OCI-LY3 (cell line): Measurements from ENCODE around the gene C2orf68.
"Not testable (repeated sequence)": the region's sequence is repeated elsewhere in the genome, so short reads cannot be mapped to it uniquely, and the experiment has no call there.

Source experiments
- H2AFZ ChIP-seq: fragments of 200-600, 300-600 bp; shearing (Covaris generic); 2 replicates; pipeline ENCODE4 v1.6.0; 2014; ENCODE audit warnings: antibody characterized with exemption, low read depth, low read length
- H3K27ac ChIP-seq: fragments of 200-600, 300-600 bp; sonication (generic); 2 replicates; pipeline ENCODE4 v1.5.1; 2014; ENCODE audit warnings: mild to moderate bottlenecking, low read length, moderate library complexity, mixed read lengths
- H3K27me3 ChIP-seq: fragments of 200-600, 300-600 bp; sonication (generic); 2 replicates; pipeline ENCODE4 v1.6.1; 2014; ENCODE audit warnings: low read depth, low read length, mixed read lengths
- H3K36me3 ChIP-seq: fragments of 200-600, 300-600 bp; sonication (generic); replicated peaks from 2 replicates; pipeline ENCODE3; 2014; ENCODE audit warnings: low read depth, low read length, mixed read lengths
- H3K4me1 ChIP-seq: fragments of 300-600, 200-600 bp; sonication (generic); 2 replicates; pipeline ENCODE4 v1.6.1; 2014; ENCODE audit warnings: low read length, mixed read lengths
- H3K4me2 ChIP-seq: fragments of 200-600, 300-600 bp; sonication (generic); 2 replicates; pipeline ENCODE4 v1.6.1; 2014; ENCODE audit warnings: low read length, mixed read lengths
- H3K4me3 ChIP-seq: fragments of 300-600, 200-600 bp; sonication (generic); 2 replicates; pipeline ENCODE4 v1.5.1; 2014; ENCODE audit warnings: antibody characterized with exemption, mild to moderate bottlenecking, low read length, moderate library complexity
- H3K79me2 ChIP-seq: fragments of 300-600, 200-600 bp; shearing (Covaris generic); 2 replicates; pipeline ENCODE4 v1.6.1; 2014; ENCODE audit warnings: mild to moderate bottlenecking, low read length, mixed read lengths
- H3K9ac ChIP-seq: fragments of 300-600, 200-600 bp; shearing (Covaris generic); 2 replicates; pipeline ENCODE4 v1.6.0; 2014; ENCODE audit warnings: mild to moderate bottlenecking, low read length, moderate library complexity
- H3K9me3 ChIP-seq: fragments of 200-600, 300-600 bp; shearing (Covaris generic); 2 replicates; pipeline ENCODE4 v1.6.1; 2014; ENCODE audit warnings: low read length, mixed read lengths; ENCODE audit not compliant: insufficient read depth
- H4K20me1 ChIP-seq: fragments of 200-600, 300-600 bp; sonication (generic); 2 replicates; pipeline ENCODE4 v1.6.1; 2016; ENCODE audit warnings: low read length, mixed read lengths; ENCODE audit not compliant: insufficient read depth
- CTCF ChIP-seq: fragments of 200-600, 300-600 bp; sonication (generic); IDR thresholded peaks from 2 replicates; pipeline ENCODE4 v1.5.1; 2014; ENCODE audit warnings: antibody characterized with exemption, low read length, low read depth
- EZH2phosphoT487 ChIP-seq: fragments of 200-600 bp; shearing (Covaris generic); IDR thresholded peaks from 2 replicates; pipeline ENCODE4 v1.6.1; 2018; ENCODE audit warnings: antibody characterized with exemption, mixed run types, low read depth

C2orf68 gene

GRCh38 chr2:85611705-85612587, at the start of gene C2orf68:
Gene C2orf68, minus strand, starts transcription at chr2:85612066. Its CDS starts 82 bp downstream, at chr2:85611984.
- peaks cover 14% of the 10 kb centered on the region for H3K36me3 ChIP-seq
- peak within 1 kb of the TSS; percentile 53 for H2AFZ ChIP-seq
- H3K9ac ChIP-seq = peak within 1 kb of the TSS; percentile 61
- no peaks in the 10 kb centered on the region for H3K27me3 ChIP-seq
- 0 out of 2 replicates have a peak, but pooled peaks cover under 1% of the 10 kb centered on the region for H4K20me1 ChIP-seq
- H3K4me2 ChIP-seq = peak within 1 kb of the TSS; percentile 63
- peak within 1 kb of the TSS; percentile 36 for H3K27ac ChIP-seq
- H3K4me3 ChIP-seq = peak within 1 kb of the TSS; percentile 77
- peaks cover 24% of the 10 kb centered on the region for H3K79me2 ChIP-seq
- no peaks in the 10 kb centered on the region for H3K9me3 ChIP-seq
- TF ChIP-seq CTCF (no peak), EZH2phosphoT487 (no peak)
- H3K4me1 ChIP-seq = peaks cover 6% of the 10 kb centered on the region

- H3K27me3 ChIP-seq = no peaks in the 10 kb centered on the region
- H3K79me2 ChIP-seq = no peaks in the 10 kb centered on the region
- H4K20me1 ChIP-seq = no peaks in the 10 kb centered on the region
- no peaks in the 10 kb centered on the region for H3K9me3 ChIP-seq
- H2AFZ ChIP-seq = no peak overlapping the region
- TF ChIP-seq CTCF (no peak), EZH2phosphoT487 (no peak)
- H3K4me1 ChIP-seq = no peaks in the 10 kb centered on the region
- no peaks in the 10 kb centered on the region for H3K36me3 ChIP-seq
- no peak overlapping the region for H3K4me2 ChIP-seq
- no peak overlapping the region for H3K4me3 ChIP-seq
- H3K9ac ChIP-seq = no peak overlapping the region
- H3K27ac ChIP-seq = no peak overlapping the region
Measured at GRCh38 chr2:85661139-85661858, 49.4 kb upstream of the C2orf68 start.

GRCh38 chr2:85660725-85661124, 48.9 kb upstream of the C2orf68 start:
- no peaks in the 10 kb centered on the region for H3K36me3 ChIP-seq
- no peaks in the 10 kb centered on the region for H3K9me3 ChIP-seq
- H3K4me2 ChIP-seq = no peak overlapping the region
- H3K27ac ChIP-seq = no peak overlapping the region
- H2AFZ ChIP-seq = no peak overlapping the region
- H3K9ac ChIP-seq = no peak overlapping the region
- H3K4me1 ChIP-seq = no peaks in the 10 kb centered on the region
- H3K79me2 ChIP-seq = no peaks in the 10 kb centered on the region
- no peaks in the 10 kb centered on the region for H4K20me1 ChIP-seq
- H3K27me3 ChIP-seq = no peaks in the 10 kb centered on the region
- H3K4me3 ChIP-seq = no peak overlapping the region
- TF ChIP-seq CTCF = no peak
- TF ChIP-seq EZH2phosphoT487 = no peak

- not testable (repeated sequence) for H3K79me2 ChIP-seq, H3K27me3 ChIP-seq, H3K4me3 ChIP-seq, H4K20me1 ChIP-seq, H3K27ac ChIP-seq, H3K4me1 ChIP-seq, H3K36me3 ChIP-seq, H3K9ac ChIP-seq, H3K4me2 ChIP-seq, H2AFZ ChIP-seq, H3K9me3 ChIP-seq
Measured at GRCh38 chr2:85660301-85660700, 48.4 kb upstream of the C2orf68 start.
